Ovary (tissue), 9 donors: ENCODE data around the gene BCO1. TPM values are rescaled to one million over a fixed set of nuclear protein-coding genes. Genes with fewer than 3 reads are reported as not detected.

ENCODE experiments used
- DNase-seq, 5 donors: peaks; one replicate each; pipeline ENCODE4 v3.0.0-alpha.2; 2019 to 2020
- H3K27ac ChIP-seq, 2 donors: fragments of 200-600 bp; one replicate each; pipeline versions ENCODE4 v1.5.1 to v1.8.0; 2019 to 2022
- H3K27me3 ChIP-seq: fragments of 200-600 bp; one replicate; pipeline ENCODE4 v1.8.0; 2022
- H3K36me3 ChIP-seq: fragments of 200-600 bp; sonication (generic); one replicate; pipeline ENCODE4 v1.5.1; 2019
- H3K4me1 ChIP-seq: one replicate; pipeline ENCODE4 v1.8.1; 2013; ENCODE audit warnings: mild to moderate bottlenecking, moderate library complexity; ENCODE audit not compliant: insufficient read depth
- H3K4me3 ChIP-seq: fragments of 200-600 bp; sonication (generic); one replicate; pipeline ENCODE4 v1.5.1; 2017
- H3K9me3 ChIP-seq, 2 donors: fragments of 200-600 bp in 1 of 2; sonication (generic) in 1 of 2; one replicate each; pipeline versions ENCODE4 v1.5.1 to v1.8.1; 2013 to 2019; ENCODE audit warnings: mild to moderate bottlenecking in 1 of 2, moderate library complexity in 1 of 2
- CTCF ChIP-seq, 3 donors: fragments of 450-650 bp in 2 of 3; fragments of 200-600 bp in 1 of 3; IDR thresholded peaks; one replicate each; pipeline versions ENCODE4 v1.5.1 to v1.8.0; 2016 to 2022; ENCODE audit warnings: antibody characterized with exemption in 3 of 3, mild to moderate bottlenecking in 1 of 3
- EP300 ChIP-seq: sonication (generic); formaldehyde crosslinking; IDR thresholded peaks from one replicate; pipeline ENCODE4 v1.6.1; 2017; ENCODE audit warnings: antibody characterized with exemption
- POLR2A ChIP-seq: fragments of 450-650 bp; IDR thresholded peaks from one replicate; pipeline ENCODE4 v1.6.1; 2017; ENCODE audit warnings: antibody characterized with exemption, mild to moderate bottlenecking, moderate library complexity
- WGBS, 3 donors: extraction: QIAGEN DNeasy Blood & Tissue Kit in 1 of 3; methylation state at CpG; one replicate each; pipeline versions ENCODE4 v1.1.5 to v1.1.7; 2013 to 2017; 5-methylcytosine and 5-hydroxymethylcytosine counted together
- intact Hi-C, 4 donors: fragments of 100-400 bp; cut with DNase I; formaldehyde crosslinking; loops; one replicate each; pipeline versions ENCODE4 v1.11.0 to v1.15.1; 2022 to 2023
- polyA plus RNA-seq, 2 donors: library from polyadenylated mRNA; stranded (reverse); fragments of 200-250 nt in 1 of 2; fragments of 350-450 nt in 1 of 2; fragmentation: Illumina TruSeq in 1 of 2; extraction: RNeasy Lipid Tissue Mini Kit (QIAGEN cat#74804) in 1 of 2; gene quantifications; one replicate each; pipeline ENCODE4 v1.2.3, GENCODE V29; 2013 to 2014
- total RNA-seq, 7 donors: library from RNA; depleted of rRNA in 2 of 7; stranded (reverse); fragments of >200 nt in 2 of 7; fragmentation: NEBNext Ultra II Directional in 3 of 7; extraction: Animal tissue kit (Norgen Biotek cat#: 25700) in 3 of 7; gene quantifications; one replicate each; pipeline versions ENCODE4 v1.1.0 to v1.2.4, GENCODE V29; 2016 to 2023
- donor health status: DM: no; HTN: no; CAD: no; lungs with moderate emphysema.
- donor health status: DM: no; HTN: no; CAD: no.
- donor health status: Bipolar disorder and iron deficiency.
- donor health status: DM: yes; HTN: yes; CAD: no.
- donor health status: DM: no; HTN: no; CAD: no.
- donor health status: DM: yes; HTN: yes; CAD: no.

The BCO1 gene
- total and polyA plus RNA-seq, 9 donors: 0.45 to 2.5 (median 0.87) TPM

GRCh38 chr16:81319221-81319912 lies 80.9 kb downstream of the BCO1 start:
- H3K4me1 ChIP-seq: no peaks in the 10 kb centered on the region
- no peak overlapping the region for H3K27ac ChIP-seq
- no peak for DNase-seq
- no peaks in the 10 kb centered on the region for H3K36me3 ChIP-seq
- no peaks in the 10 kb centered on the region for H3K27me3 ChIP-seq
- no peaks in the 10 kb centered on the region for H3K9me3 ChIP-seq
- TF ChIP-seq CTCF (IDR thresholded peaks at IDR 0.05) (no peak), EP300 (no peak)
- WGBS, 3 donors: 36 to 48% (median 40%) methylated on average over 6 of the region's 6 CpGs
- intact Hi-C loops: loop anchor here in 1 of 4 donors (10.0 kb wide), 1 partner anchor 115 kb away; no protein-coding TSS in a partner anchor
- H3K4me3 ChIP-seq: no peak overlapping the region

GRCh38 chr16:81321039-81321438 lies 82.5 kb downstream of the BCO1 start:
- H3K27ac ChIP-seq: no peak overlapping the region
- TF ChIP-seq CTCF (IDR thresholded peaks at IDR 0.05): no peak
- TF ChIP-seq POLR2A: no peak
- TF ChIP-seq EP300: no peak
- no peaks in the 10 kb centered on the region for H3K27me3 ChIP-seq
- intact Hi-C loops: no loop called here
- WGBS, 3 donors: 90 to 96% (median 94%) methylated on average over 2 of the region's 2 CpGs
- H3K36me3 ChIP-seq: no peaks in the 10 kb centered on the region
- H3K9me3 ChIP-seq: no peaks in the 10 kb centered on the region
- peaks cover 1% of the 10 kb centered on the region for H3K4me1 ChIP-seq
- no peak for DNase-seq
- no peak overlapping the region for H3K4me3 ChIP-seq

- 90 to 94% (median 92%) methylated on average over 5 of the region's 5 CpGs for WGBS, 3 donors
- intact Hi-C loops: no loop called here
- TF ChIP-seq EP300 (no peak), CTCF (IDR thresholded peaks at IDR 0.05) (no peak), POLR2A (no peak)
These were observed 83.0 kb downstream of the BCO1 start for GRCh38 chr16:81321536-81321935.

GRCh38 chr16:81324808-81325207 lies 86.3 kb downstream of the BCO1 start:
- Histone ChIP-seq H3K4me3 (no peak overlapping the region), H3K27me3 (no peaks in the 10 kb centered on the region), H3K4me1 (peaks cover 1% of the 10 kb centered on the region), H3K36me3 (no peaks in the 10 kb centered on the region), H3K9me3 (no peaks in the 10 kb centered on the region), H3K27ac (no peak overlapping the region)
- WGBS, 3 donors: 79 to 83% (median 80%) methylated on average over 6 of the region's 6 CpGs
- TF ChIP-seq CTCF (IDR thresholded peaks at IDR 0.05) (no peak), POLR2A (no peak), EP300 (no peak)
- DNase-seq: no peak
- intact Hi-C loops: no loop called here

More at GRCh38 chr16:81321536-81321935, 83.0 kb downstream of the BCO1 start:
- Histone ChIP-seq H3K27ac (no peak overlapping the region), H3K36me3 (no peaks in the 10 kb centered on the region), H3K9me3 (no peaks in the 10 kb centered on the region), H3K4me1 (peaks cover 1% of the 10 kb centered on the region), H3K27me3 (no peaks in the 10 kb centered on the region), H3K4me3 (no peak overlapping the region)
- DNase-seq: no peak
